Upper lobe of left lung (tissue), 6 donors: Measurements from ENCODE around the gene DCUN1D3. TPM values are rescaled to one million over a fixed set of nuclear protein-coding genes. Genes with fewer than 3 reads are reported as not detected.
"Not testable (repeated sequence)": the region's sequence is repeated elsewhere in the genome, so short reads cannot be mapped to it uniquely, and the experiment has no call there.

Experiments used
- ATAC-seq, 2 donors: fragments of 200-7000 bp; cut with Tn5 transposase; one replicate each; pipeline ENCODE4 v1.9.1; 2022; ENCODE audit warnings: mild to moderate bottlenecking in 2 of 2, moderate library complexity in 2 of 2; ENCODE audit not compliant: low FRiP score in 2 of 2
- DNase-seq, 2 donors: peaks; one replicate each; pipeline ENCODE4 v3.0.0-alpha.2; 2019 to 2020
- H3K27ac ChIP-seq, 4 donors: fragments of 200-600 bp; sonication (generic); one replicate each; pipeline ENCODE4 v1.5.1; 2016 to 2019
- H3K27me3 ChIP-seq, 4 donors: fragments of 200-600 bp; sonication (generic); one replicate each; pipeline ENCODE4 v1.5.1; 2017 to 2019
- H3K36me3 ChIP-seq, 4 donors: fragments of 200-600 bp; sonication (generic); one replicate each; pipeline ENCODE4 v1.5.1; 2016 to 2019
- H3K4me1 ChIP-seq, 4 donors: fragments of 200-600 bp; sonication (generic); one replicate each; pipeline ENCODE4 v1.5.1; 2018 to 2019
- H3K4me3 ChIP-seq, 4 donors: fragments of 200-600 bp; sonication (generic); one replicate each; pipeline ENCODE4 v1.5.1; 2017 to 2019; ENCODE audit warnings: mild to moderate bottlenecking in 2 of 4, moderate library complexity in 1 of 4
- H3K9me3 ChIP-seq, 4 donors: fragments of 200-600 bp; sonication (generic); one replicate each; pipeline ENCODE4 v1.5.1; 2018 to 2019
- CTCF ChIP-seq, 6 experiments: fragments of 450-650 bp in 4 of 6; fragments of 200-600 bp in 2 of 6; sonication (generic) in 2 of 6; IDR thresholded peaks; one replicate each; pipeline ENCODE4 v1.5.1; 2016 to 2019; ENCODE audit warnings: antibody characterized with exemption in 6 of 6
- EP300 ChIP-seq, 4 donors: sonication (generic); formaldehyde crosslinking; IDR thresholded peaks; one replicate each; pipeline ENCODE4 v1.5.1; 2017; ENCODE audit warnings: antibody characterized with exemption in 4 of 4, control low read depth in 2 of 4
- POLR2A ChIP-seq, 4 donors: fragments of 450-650 bp; IDR thresholded peaks; one replicate each; pipeline ENCODE4 v1.5.1; 2016 to 2017; ENCODE audit warnings: antibody characterized with exemption in 4 of 4, mild to moderate bottlenecking in 2 of 4
- POLR2AphosphoS5 ChIP-seq, 2 donors: sonication (generic); formaldehyde crosslinking; IDR thresholded peaks; one replicate each; pipeline ENCODE4 v1.5.1; 2017; ENCODE audit warnings: antibody characterized with exemption in 2 of 2
- WGBS, 2 donors: methylation state at CpG; one replicate each; pipeline ENCODE4 v1.1.5; 2017 to 2018; 5-methylcytosine and 5-hydroxymethylcytosine counted together
- total RNA-seq, 6 donors: library from RNA; depleted of rRNA in 4 of 6; stranded (reverse); fragments of >200 nt in 4 of 6; gene quantifications; one replicate each; pipeline versions ENCODE4 v1.1.0 to v1.2.1, GENCODE V29; 2016 to 2021
- donor health status: DM: no; HTN: no; CAD: no; lungs with moderate emphysema.
- donor health status: DM: no; HTN: yes; CAD: no; lungs with severe emphysema.

DCUN1D3 gene
- total RNA-seq, 6 donors from 2014 or later = 7.2 to 33.0 (median 19.3) TPM

DNA sequence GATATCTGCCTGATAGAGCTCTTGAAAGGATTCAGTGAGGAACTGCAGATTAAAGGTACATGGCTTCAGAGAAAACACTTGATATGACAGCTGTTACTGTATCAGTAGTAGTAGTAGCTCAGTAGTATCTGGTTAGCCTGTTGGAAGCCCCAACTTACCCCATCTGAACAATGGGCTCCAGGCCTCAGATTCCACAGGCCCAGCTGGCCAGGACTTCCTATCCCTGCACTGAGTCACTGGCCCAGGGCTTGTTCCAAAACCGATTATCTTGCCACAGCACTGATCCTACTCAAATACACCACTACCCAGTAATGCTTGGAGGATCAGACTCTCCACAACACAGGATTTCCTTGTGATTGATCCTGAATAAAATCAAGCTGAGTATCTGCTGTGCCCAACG lies 32.6 kb downstream of the DCUN1D3 start:
- Histone ChIP-seq H3K36me3 (no peaks in the 10 kb centered on the region), H3K4me1 (peaks cover 38 to 56% (median 49%) of the 10 kb centered on the region in 4 donors), H3K9me3 (no peaks in the 10 kb centered on the region), H3K27ac (peak overlapping the region in 2 of 4 donors; percentile 1 to 8), H3K27me3 (no peaks in the 10 kb centered on the region), H3K4me3 (peak overlapping the region in 1 of 4 donors; percentile 20)
- DNase-seq = no peak
- 68 to 82% methylated on average over 2 of the region's 2 CpGs for WGBS, 2 donors
- TF ChIP-seq POLR2A (IDR thresholded peaks at IDR 0.05) (no peak), POLR2AphosphoS5 (IDR thresholded peaks at IDR 0.05) (no peak), CTCF (IDR thresholded peaks at IDR 0.05) (no peak), EP300 (IDR thresholded peaks at IDR 0.05) (no peak)
- peak in 1 of 2 donors; percentile 61 for ATAC-seq

- ATAC-seq (no peak), DNase-seq (no peak)
- Histone ChIP-seq H3K4me1 (peaks cover 33 to 53% (median 46%) of the 10 kb centered on the region in 4 donors), H3K27me3 (no peaks in the 10 kb centered on the region), H3K36me3 (peaks cover 0 to 7% (median 5%) of the 10 kb centered on the region in 4 donors), H3K9me3 (no peaks in the 10 kb centered on the region), H3K4me3 (no peak overlapping the region), H3K27ac (peak overlapping the region; percentile 8 to 65 (median 28))
- WGBS, 2 donors = 72 to 89% methylated on average over 3 of the region's 3 CpGs
- TF ChIP-seq EP300 (IDR thresholded peaks at IDR 0.05) (no peak), POLR2A (IDR thresholded peaks at IDR 0.05) (no peak), POLR2AphosphoS5 (IDR thresholded peaks at IDR 0.05) (no peak), CTCF (IDR thresholded peaks at IDR 0.05) (no peak)
Observed at GRCh38 chr16:20866801-20867200, 33.4 kb downstream of the DCUN1D3 start.

DNA sequence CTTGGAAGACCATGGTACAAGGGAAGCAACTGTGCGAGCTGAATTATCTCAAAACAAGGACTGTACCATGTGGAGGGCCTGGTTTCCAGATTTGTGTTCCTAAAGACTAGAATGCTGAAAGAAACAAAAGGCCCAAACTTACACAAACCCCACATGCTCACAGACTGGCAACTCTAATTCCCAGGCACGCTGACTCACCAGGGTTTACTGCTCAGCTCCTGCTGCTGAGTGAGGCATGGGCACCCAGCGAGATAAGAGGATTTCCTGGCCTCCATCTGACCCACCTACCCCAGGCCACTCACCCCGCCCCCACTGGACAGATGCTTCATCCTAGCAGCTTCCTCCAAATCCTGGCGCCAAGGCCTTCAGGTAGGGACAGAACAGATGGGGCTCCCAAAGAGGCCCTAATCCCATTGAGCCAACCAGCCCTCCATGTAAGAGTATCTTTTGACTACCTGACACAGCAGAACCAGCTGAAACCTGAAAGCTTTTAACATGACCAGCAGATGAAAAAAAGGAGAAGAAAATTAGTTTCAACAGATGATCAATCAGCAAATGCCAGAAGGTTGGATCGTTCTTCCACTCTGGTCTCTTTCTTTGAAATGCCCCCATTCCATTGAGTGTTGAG lies 33.9 kb downstream of the DCUN1D3 start:
- peaks cover 33 to 48% (median 44%) of the 10 kb centered on the region in 4 donors for H3K4me1 ChIP-seq
- TF ChIP-seq CTCF (IDR thresholded peaks at IDR 0.05) (no peak), EP300 (IDR thresholded peaks at IDR 0.05) (no peak), POLR2AphosphoS5 (IDR thresholded peaks at IDR 0.05) (no peak), POLR2A (IDR thresholded peaks at IDR 0.05) (no peak)
- no peak for DNase-seq
- H3K4me3 ChIP-seq = no peak overlapping the region
- H3K9me3 ChIP-seq = no peaks in the 10 kb centered on the region
- H3K27me3 ChIP-seq = no peaks in the 10 kb centered on the region
- WGBS, 2 donors = 63 to 72% methylated on average over 6 of the region's 6 CpGs
- H3K36me3 ChIP-seq = peaks cover 0 to 13% (median 10%) of the 10 kb centered on the region in 4 donors
- peak in 1 of 2 donors; percentile 39 for ATAC-seq
- peak overlapping the region; percentile 8 to 65 (median 32) for H3K27ac ChIP-seq

- H3K27ac ChIP-seq = peak overlapping the region in 2 of 4 donors; percentile 51 to 65
- H3K4me1 ChIP-seq = peaks cover 31 to 47% (median 42%) of the 10 kb centered on the region in 4 donors
- H3K36me3 ChIP-seq = peaks cover 0 to 19% (median 14%) of the 10 kb centered on the region in 4 donors
- H3K9me3 ChIP-seq = no peaks in the 10 kb centered on the region
- ATAC-seq = no peak
- H3K4me3 ChIP-seq = no peak overlapping the region
- no peak for TF ChIP-seq POLR2AphosphoS5 (IDR thresholded peaks at IDR 0.05)
- TF ChIP-seq EP300 (IDR thresholded peaks at IDR 0.05) = no peak
- TF ChIP-seq POLR2A (IDR thresholded peaks at IDR 0.05) = no peak
- TF ChIP-seq CTCF (IDR thresholded peaks at IDR 0.05) = no peak
- no peak for DNase-seq
- no peaks in the 10 kb centered on the region for H3K27me3 ChIP-seq
- 66% methylated on average over 6 of the region's 6 CpGs for WGBS, 2 donors
Observed at GRCh38 chr16:20865420-20866131, 34.6 kb downstream of the DCUN1D3 start.

DNA sequence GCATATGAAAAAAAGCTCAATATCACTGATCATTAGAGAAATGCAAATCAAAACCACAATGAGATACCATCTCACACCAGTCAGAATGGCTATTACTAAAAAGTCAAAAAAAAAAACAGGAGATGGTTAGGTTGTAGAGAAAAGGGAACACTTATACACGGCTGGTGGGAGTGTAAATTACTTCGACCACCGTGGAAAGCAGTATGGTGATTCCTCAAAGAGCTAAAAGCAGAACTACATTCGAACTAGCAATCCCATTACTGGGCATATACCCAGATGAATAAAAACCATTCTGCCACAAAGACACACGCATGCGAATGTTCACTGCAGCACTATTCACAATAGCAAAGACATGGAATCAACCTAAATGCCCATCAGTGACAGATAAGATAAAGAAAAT lies 35.8 kb downstream of the DCUN1D3 start:
- not testable (repeated sequence) for H3K27me3 ChIP-seq, H3K4me3 ChIP-seq, ATAC-seq, DNase-seq, H3K27ac ChIP-seq, H3K9me3 ChIP-seq
- peaks cover 0 to 29% (median 21%) of the 10 kb centered on the region in 4 donors for H3K36me3 ChIP-seq
- H3K4me1 ChIP-seq = peaks cover 24 to 43% (median 34%) of the 10 kb centered on the region in 4 donors
- 85% methylated on average over 6 of the region's 6 CpGs for WGBS, 2 donors
